GM19438 (cell line): Measurements from ENCODE around the gene UFSP1.

Experiments
- ATAC-seq: cut with Tn5 transposase; IDR thresholded peaks from one replicate; pipeline ENCODE4 v1.9.1; 2021; ENCODE audit warnings: low read depth; ENCODE audit not compliant: unreplicated experiment

UFSP1 gene

GRCh38 chr7:100895956-100896731 lies 6.6 kb upstream of the UFSP1 start:
- ATAC-seq = no peak

- no peak for ATAC-seq
These were observed 6.1 kb upstream of the UFSP1 start, which contains the start of gene ACHE for GRCh38 chr7:100895701-100895955. Gene ACHE, minus strand, starts transcription at chr7:100895888. Its CDS starts 1,656 bp downstream, at chr7:100894232.

- ATAC-seq = no peak
These were observed 5.6 kb upstream of the UFSP1 start for GRCh38 chr7:100894860-100895700.

- ATAC-seq = no peak
These were observed 4.6 kb upstream of the UFSP1 start for GRCh38 chr7:100893910-100894721.

GRCh38 chr7:100893318-100893895 lies 3.9 kb upstream of the UFSP1 start:
- no peak for ATAC-seq

GRCh38 chr7:100892364-100893317 lies 3.1 kb upstream of the UFSP1 start:
- ATAC-seq = no peak

- no peak for ATAC-seq
These were observed 2.2 kb upstream of the UFSP1 start for GRCh38 chr7:100891568-100892247.

GRCh38 chr7:100890653-100891567 lies 1.4 kb upstream of the UFSP1 start:
- ATAC-seq = no peak

- no peak for ATAC-seq
These were observed 1.1 kb downstream of the UFSP1 start for GRCh38 chr7:100888291-100888987.

GRCh38 chr7:100887516-100888290 lies 1.8 kb downstream of the UFSP1 start:
- no peak for ATAC-seq

- no peak for ATAC-seq
These were observed 2.5 kb downstream of the UFSP1 start for GRCh38 chr7:100886936-100887515.

GRCh38 chr7:100886142-100886935 lies 3.2 kb downstream of the UFSP1 start:
- no peak for ATAC-seq

GRCh38 chr7:100885440-100886141 lies 3.9 kb downstream of the UFSP1 start:
- ATAC-seq = no peak

GRCh38 chr7:100884736-100885439 lies 4.6 kb downstream of the UFSP1 start:
- ATAC-seq = no peak
